H9 (cell line): Measurements from ENCODE around the gene ZNFX1. TPM values are rescaled to one million over a fixed set of nuclear protein-coding genes. Genes with fewer than 3 reads are reported as not detected.

Experiments used
- DNase-seq: peaks from one replicate; pipeline ENCODE4 v3.0.0-alpha.2; 2017
- H2AFZ ChIP-seq: one replicate; pipeline ENCODE4 v1.6.1; 2013; ENCODE audit warnings: mild to moderate bottlenecking, low read length, control low read depth, moderate library complexity
- H2AK5ac ChIP-seq: 2 replicates; pipeline ENCODE4 v1.6.1; 2013; ENCODE audit warnings: low read length, control low read depth, mixed read lengths; ENCODE audit not compliant: insufficient read length
- H2BK120ac ChIP-seq: one replicate; pipeline ENCODE4 v1.6.1; 2013; ENCODE audit warnings: low read depth, mild to moderate bottlenecking, low read length, control low read depth, inconsistent platforms; ENCODE audit not compliant: poor library complexity, severe bottlenecking
- H2BK12ac ChIP-seq: 2 replicates; pipeline ENCODE4 v1.6.1; 2013; ENCODE audit warnings: low read length, control low read depth, mixed read lengths, low read depth; ENCODE audit not compliant: insufficient read length
- H2BK15ac ChIP-seq: 2 replicates; pipeline ENCODE4 v1.6.1; 2013; ENCODE audit warnings: low read depth, low read length, control low read depth
- H2BK20ac ChIP-seq: one replicate; pipeline ENCODE4 v1.6.1; 2013; ENCODE audit warnings: low read depth, mild to moderate bottlenecking, low read length, control low read depth, inconsistent platforms; ENCODE audit not compliant: poor library complexity, severe bottlenecking
- H2BK5ac ChIP-seq: 2 replicates; pipeline ENCODE4 v1.6.1; 2013; ENCODE audit warnings: low read length, control low read depth, mixed read lengths; ENCODE audit not compliant: insufficient read length
- H3K14ac ChIP-seq: 2 replicates; pipeline ENCODE4 v1.6.1; 2013; ENCODE audit warnings: low read length, control low read depth; ENCODE audit not compliant: insufficient read depth
- H3K18ac ChIP-seq: 2 replicates; pipeline ENCODE4 v1.6.1; 2013; ENCODE audit warnings: low read depth, mild to moderate bottlenecking, mixed read lengths, low read length, control low read depth; ENCODE audit not compliant: insufficient read length
- H3K23ac ChIP-seq: 2 replicates; pipeline ENCODE4 v1.6.1; 2013; ENCODE audit warnings: low read length, control low read depth, mixed read lengths, low read depth; ENCODE audit not compliant: insufficient read length
- H3K23me2 ChIP-seq: 2 replicates; pipeline ENCODE4 v1.6.1; 2013; ENCODE audit warnings: low read depth, mild to moderate bottlenecking, mixed read lengths, low read length, control low read depth; ENCODE audit not compliant: insufficient read length, poor library complexity, severe bottlenecking
- H3K27ac ChIP-seq: 2 replicates; pipeline ENCODE4 v1.5.1; 2013; ENCODE audit warnings: low read length, control low read depth, mixed read lengths, low read depth; ENCODE audit not compliant: insufficient read length
- H3K27me3 ChIP-seq: 2 replicates; pipeline ENCODE4 v1.6.1; 2013; ENCODE audit warnings: low read length, control low read depth, inconsistent platforms; ENCODE audit not compliant: insufficient read depth
- H3K4ac ChIP-seq: 2 replicates; pipeline ENCODE4 v1.6.1; 2013; ENCODE audit warnings: low read depth, mild to moderate bottlenecking, control low read depth, inconsistent platforms, low read length, moderate library complexity
- H3K4me1 ChIP-seq: 2 replicates; pipeline ENCODE4 v1.6.1; 2013; ENCODE audit warnings: low read length, control low read depth, inconsistent platforms; ENCODE audit not compliant: insufficient read depth
- H3K4me2 ChIP-seq: 2 replicates; pipeline ENCODE4 v1.6.1; 2013; ENCODE audit warnings: low read length, control low read depth, mixed read lengths; ENCODE audit not compliant: insufficient read length, insufficient read depth
- H3K56ac ChIP-seq: 2 replicates; pipeline ENCODE4 v1.6.1; 2013; ENCODE audit warnings: low read depth, mild to moderate bottlenecking, mixed read lengths, low read length, control low read depth; ENCODE audit not compliant: insufficient read length
- H3K79me1 ChIP-seq: 2 replicates; pipeline ENCODE4 v1.6.1; 2013; ENCODE audit warnings: low read depth, mild to moderate bottlenecking, moderate library complexity, low read length, control low read depth, inconsistent platforms; ENCODE audit not compliant: insufficient read depth, poor library complexity, severe bottlenecking
- H3K79me2 ChIP-seq: 2 replicates; pipeline ENCODE4 v1.6.1; 2013; ENCODE audit warnings: low read length, control low read depth, inconsistent platforms; ENCODE audit not compliant: insufficient read depth
- H3K9ac ChIP-seq: 2 replicates; pipeline ENCODE4 v1.6.1; 2013; ENCODE audit warnings: low read length, control low read depth, mixed read lengths; ENCODE audit not compliant: insufficient read length; ENCODE audit errors: extremely low read depth
- H3K9me3 ChIP-seq: one replicate; pipeline ENCODE4 v1.6.1; 2013; ENCODE audit warnings: low read depth, low read length, inconsistent platforms; ENCODE audit not compliant: control insufficient read depth
- H3T11ph ChIP-seq: one replicate; pipeline ENCODE4 v1.6.1; 2013; ENCODE audit warnings: mild to moderate bottlenecking, low read length, control low read depth, inconsistent platforms
- H4K20me1 ChIP-seq: one replicate; pipeline ENCODE4 v1.6.1; 2013; ENCODE audit not compliant: control insufficient read depth, insufficient read length, insufficient read depth
- H4K5ac ChIP-seq: 2 replicates; pipeline ENCODE4 v1.6.1; 2013; ENCODE audit warnings: low read depth, mild to moderate bottlenecking, mixed read lengths, low read length, control low read depth; ENCODE audit not compliant: insufficient read length
- H4K8ac ChIP-seq: replicated peaks from 2 replicates; pipeline ENCODE4 v1.6.1; 2013; ENCODE audit warnings: low read length, control low read depth, mixed read lengths, low read depth; ENCODE audit not compliant: insufficient read length
- H4K91ac ChIP-seq: 2 replicates; pipeline ENCODE4 v1.6.1; 2013; ENCODE audit warnings: low read depth, mild to moderate bottlenecking, moderate library complexity, mixed read lengths, low read length, control low read depth; ENCODE audit not compliant: insufficient read length
- H3K27ac Mint-ChIP-seq, 3 experiments: 2 replicates in 2 of 3; 3 replicates in 1 of 3; pipeline ENCODE4 v1.8.0; 2020 to 2021; ENCODE audit warnings: mixed read lengths in 3 of 3, mild to moderate bottlenecking in 1 of 3, moderate library complexity in 1 of 3
- H3K27me3 Mint-ChIP-seq: 2 replicates; pipeline ENCODE4 v1.8.0; 2021; ENCODE audit warnings: low read depth, mild to moderate bottlenecking, moderate library complexity, mixed read lengths
- H3K36me3 Mint-ChIP-seq, 3 experiments: 2 replicates in 2 of 3; 3 replicates in 1 of 3; pipeline ENCODE4 v1.8.0; 2020 to 2021; ENCODE audit warnings: low read depth in 3 of 3, mixed read lengths in 3 of 3; ENCODE audit not compliant: insufficient read depth in 1 of 3
- H3K4me1 Mint-ChIP-seq, 2 experiments: 2 replicates each; pipeline ENCODE4 v1.8.0; 2020; ENCODE audit warnings: mixed read lengths in 2 of 2
- H3K4me3 Mint-ChIP-seq, 2 experiments: 2 replicates in 1 of 2; 3 replicates in 1 of 2; pipeline ENCODE4 v1.8.0; 2020 to 2021; ENCODE audit warnings: mild to moderate bottlenecking in 2 of 2, mixed read lengths in 2 of 2, moderate library complexity in 1 of 2
- H3K9me3 Mint-ChIP-seq, 2 experiments: 2 replicates in 1 of 2; 3 replicates in 1 of 2; pipeline ENCODE4 v1.8.0; 2020; ENCODE audit warnings: mild to moderate bottlenecking in 2 of 2, mixed read lengths in 2 of 2, moderate library complexity in 1 of 2
- CTCF ChIP-seq: fragments of 200-600 bp; sonication (generic); conservative IDR thresholded peaks from 3 replicates; pipeline ENCODE4 v1.8.0; 2021; ENCODE audit warnings: antibody characterized with exemption, mild to moderate bottlenecking
- WGBS: extraction: QIAGEN DNeasy Blood & Tissue Kit; methylation state at CpG from one replicate; pipeline ENCODE4 v1.1.7; 2013; ENCODE audit warnings: missing lambda C conversion rate, low lambda C conversion rate, mixed read lengths; ENCODE audit not compliant: insufficient read length; ENCODE audit errors: extremely low coverage; 5-methylcytosine and 5-hydroxymethylcytosine counted together
- total RNA-seq: library from RNA; stranded (reverse); gene quantifications from 2 replicates; pipeline ENCODE4 v1.2.1, GENCODE V29; 2021

ZNFX1 gene
- total RNA-seq, 1 experiment from 2014 or later, result 13.3 TPM

DNA sequence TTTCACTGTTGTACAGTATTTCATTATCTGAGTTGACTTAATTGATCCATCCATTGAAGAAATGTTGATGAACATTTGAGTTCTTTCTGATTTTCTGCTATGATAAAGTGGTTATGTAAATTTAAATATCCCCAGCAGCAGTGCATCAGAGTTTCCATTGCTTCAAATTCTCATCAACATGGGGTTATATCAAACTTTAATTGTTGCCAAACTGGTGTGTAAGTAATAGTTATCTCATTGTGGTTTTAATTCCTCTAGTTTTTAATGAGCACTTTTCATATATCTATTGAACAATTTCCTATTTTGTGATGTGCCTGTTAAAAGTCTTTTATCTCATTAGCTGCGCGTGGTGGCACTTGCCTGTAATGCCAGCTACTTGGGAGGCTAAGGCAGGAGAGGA is 18.1 kb downstream of the ZNFX1 start:
- Histone ChIP-seq H2BK5ac (no peak overlapping the region), H3K18ac (no peak overlapping the region), H3K14ac (no peak overlapping the region), H3K56ac (no peak overlapping the region), H3K9me3 (no peaks in the 10 kb centered on the region), H2BK120ac (no peak overlapping the region), H3K4me2 (no peak overlapping the region), H3K23me2 (no peaks in the 10 kb centered on the region), H3K27ac (no peak overlapping the region), H2BK12ac (no peak overlapping the region), H3K9ac (no peak overlapping the region), H4K20me1 (no peaks in the 10 kb centered on the region), H2BK20ac (no peak overlapping the region), H3K79me2 (no peaks in the 10 kb centered on the region), H2BK15ac (no peak overlapping the region), H3K23ac (no peak overlapping the region), H3K4ac (no peak overlapping the region), H3K79me1 (no peaks in the 10 kb centered on the region), H3K27me3 (no peaks in the 10 kb centered on the region), H4K8ac (no peak overlapping the region), H4K91ac (no peak overlapping the region), H4K5ac (no peak overlapping the region), H3T11ph (no peak overlapping the region), H3K4me1 (no peaks in the 10 kb centered on the region), H2AFZ (no peak overlapping the region), H2AK5ac (no peak overlapping the region)
- no peak overlapping the region for H3K27ac Mint-ChIP-seq
- H3K4me3 Mint-ChIP-seq, result no peak overlapping the region
- H3K4me1 Mint-ChIP-seq, result no peaks in the 10 kb centered on the region
- H3K9me3 Mint-ChIP-seq, result no peaks in the 10 kb centered on the region
- no peaks in the 10 kb centered on the region for H3K27me3 Mint-ChIP-seq
- H3K36me3 Mint-ChIP-seq, result peaks cover 33 to 90% (median 79%) of the 10 kb centered on the region in 3 experiments
- TF ChIP-seq CTCF, result no peak
- DNase-seq, result no peak
- WGBS, result no CpG with 5 or more reads among the region's 2 CpGs
